ENCODE data around the gene EDEM1.
A peak's percentile ranks its signal among the peaks of the same experiment; 100 is the strongest.
"Not testable (repeated sequence)": the region's sequence is repeated elsewhere in the genome, so short reads cannot be mapped to it uniquely, and the experiment has no call there.

The EDEM1 gene

DNA sequence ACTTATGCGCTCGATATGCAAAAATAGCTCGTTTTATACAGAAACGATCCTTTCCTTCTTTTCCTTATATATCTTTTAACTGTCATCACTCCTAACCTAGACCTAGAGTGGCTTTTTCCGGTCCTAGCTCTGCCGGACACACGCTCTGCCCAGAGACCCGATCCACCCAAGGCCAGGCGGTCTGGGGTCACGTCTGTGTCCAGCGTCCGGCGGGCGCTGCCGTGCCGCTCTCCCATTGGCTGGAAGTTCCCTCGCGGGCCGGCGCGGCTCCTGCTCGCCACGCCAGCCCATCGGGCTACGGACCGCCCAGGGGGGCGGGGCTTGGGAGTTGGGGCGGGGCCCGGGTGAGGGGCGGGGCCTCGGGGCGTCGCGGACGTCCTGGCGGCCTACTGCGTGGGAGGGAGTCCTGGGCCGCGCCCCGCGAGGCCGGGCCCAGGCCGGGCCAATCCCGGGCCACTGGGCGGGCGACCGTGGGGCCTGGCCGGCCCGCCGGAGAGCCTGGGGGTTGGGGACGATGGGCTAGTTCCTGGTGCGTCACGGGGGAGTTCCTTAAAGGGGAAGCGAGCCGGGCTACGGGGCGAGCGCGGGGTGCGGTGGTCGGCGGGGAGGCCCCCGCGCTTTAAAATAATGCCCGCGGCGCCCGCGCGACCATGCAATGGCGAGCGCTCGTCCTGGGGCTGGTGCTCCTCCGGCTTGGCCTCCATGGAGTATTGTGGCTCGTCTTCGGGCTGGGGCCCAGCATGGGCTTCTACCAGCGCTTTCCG lies at the start of gene EDEM1:
EDEM1 (plus strand) TSS at position 552 of the 764 bp plus-strand sequence; CDS start at position 651, 99 bp downstream.
- DNase-seq = peak; percentile 96

DNA sequence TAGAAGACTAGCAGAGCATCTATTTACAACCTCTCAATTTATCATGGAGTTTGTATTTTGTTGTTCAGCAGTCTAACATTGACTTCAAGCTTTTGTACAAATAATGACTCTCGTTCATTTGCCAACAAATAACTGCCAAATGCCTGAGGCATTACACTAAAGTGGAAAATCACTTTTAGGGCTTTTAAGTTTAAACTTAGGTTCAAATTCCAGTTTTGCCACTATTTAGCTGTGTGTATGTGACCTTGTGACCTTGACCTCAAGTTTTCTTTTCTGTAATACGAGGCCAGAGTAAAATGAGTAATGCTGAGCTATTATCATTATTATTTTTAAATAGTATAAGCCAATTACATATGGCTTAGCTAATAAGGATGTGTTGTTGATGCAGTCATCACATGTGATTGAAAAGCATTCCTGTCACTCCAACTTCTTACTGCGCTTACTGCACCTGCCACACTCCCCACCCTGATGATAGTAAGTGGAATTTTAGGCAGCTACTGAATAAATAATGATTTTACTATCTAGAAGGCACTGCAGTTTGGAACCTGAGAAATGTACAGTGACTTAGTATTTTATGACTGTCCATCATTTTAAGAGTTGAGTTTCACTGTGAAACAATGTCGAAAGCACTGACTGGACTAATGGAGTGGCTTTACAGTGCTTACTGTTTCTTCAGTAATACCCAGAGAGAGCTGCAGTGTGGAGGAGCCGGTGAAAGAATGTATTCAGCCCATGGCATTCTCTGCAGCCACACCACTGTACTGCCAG lies 49.1 kb upstream of the EDEM1 start:
- DNase-seq = peak; percentile 19

DNA sequence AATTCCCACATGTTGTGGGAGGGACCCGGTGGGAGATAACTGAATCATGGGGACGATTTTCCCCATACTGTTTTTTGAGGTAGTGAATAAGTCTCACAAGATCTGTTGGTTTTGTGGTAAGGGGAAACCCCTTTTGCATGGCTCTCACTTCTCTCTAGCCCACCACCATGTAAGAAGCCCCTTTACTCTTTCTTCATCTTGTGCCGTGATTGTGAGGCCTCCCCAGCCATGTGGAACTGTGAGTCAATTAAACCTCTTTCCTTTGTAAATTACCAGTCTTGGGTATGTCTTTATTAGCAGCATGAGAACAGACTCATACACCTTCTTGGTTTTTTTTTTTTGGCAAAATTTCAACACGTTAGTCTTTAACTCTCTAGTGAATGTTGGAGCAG lies 47.3 kb upstream of the EDEM1 start:
- DNase-seq = no peak

DNA sequence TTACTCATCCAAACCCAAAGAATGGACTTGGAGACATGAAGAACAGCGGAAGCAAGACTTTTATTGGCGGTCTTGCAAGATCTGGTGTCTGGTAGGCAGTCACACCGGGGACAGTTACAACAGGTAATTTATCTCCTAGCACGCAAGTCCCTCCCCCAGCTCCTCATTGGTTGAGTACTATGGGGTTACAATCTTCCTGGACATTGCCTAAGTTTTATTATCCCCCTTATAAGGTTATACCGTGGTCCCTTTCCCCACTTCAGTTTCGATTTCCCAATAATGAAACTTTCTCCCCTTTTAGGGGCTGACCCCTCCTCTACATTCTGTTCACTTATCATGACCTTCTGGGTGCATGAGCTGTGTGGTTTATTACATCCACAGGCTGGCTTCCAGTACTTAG lies 46.7 kb upstream of the EDEM1 start:
- no peak for DNase-seq

DNA sequence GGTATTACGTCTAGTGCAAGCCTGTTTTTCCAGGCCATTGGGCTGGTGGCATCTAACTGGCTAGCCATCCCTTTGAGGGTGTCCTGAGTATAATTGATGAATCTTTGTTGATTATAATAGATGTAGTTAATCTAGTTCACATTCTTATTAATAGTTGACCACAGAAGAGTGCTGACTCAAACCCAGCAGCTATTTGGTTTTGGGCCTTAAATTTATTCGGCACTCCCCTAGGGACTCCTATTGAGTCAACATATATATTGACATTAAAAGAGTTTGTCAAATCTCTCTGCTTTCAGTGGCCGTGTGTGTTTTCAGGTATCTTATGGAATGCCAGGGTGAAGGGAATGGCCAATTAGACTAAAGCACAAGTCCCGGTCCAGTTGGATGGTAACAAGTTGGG lies 45.7 kb upstream of the EDEM1 start:
- DNase-seq = no peak

DNA sequence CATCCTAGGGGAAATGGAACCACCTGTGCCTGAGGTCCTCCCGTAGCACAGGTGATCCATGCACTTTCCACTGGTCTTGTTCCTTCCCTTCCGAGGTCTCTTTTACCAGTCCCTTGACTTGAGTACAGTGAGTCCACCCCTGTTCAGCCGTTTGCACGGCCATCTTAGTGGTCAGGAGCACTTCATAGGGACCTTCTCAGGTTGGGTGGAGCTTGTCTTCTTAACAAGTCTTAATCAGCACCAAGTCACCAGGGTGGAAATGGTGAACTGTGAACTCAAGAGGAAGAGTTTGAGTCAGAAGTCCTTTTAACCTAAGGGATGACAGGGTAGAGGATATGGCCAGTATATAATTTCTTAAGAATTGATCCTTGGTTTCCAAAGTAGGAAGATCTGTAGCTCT lies 44.0 kb upstream of the EDEM1 start:
- DNase-seq = no peak

DNA sequence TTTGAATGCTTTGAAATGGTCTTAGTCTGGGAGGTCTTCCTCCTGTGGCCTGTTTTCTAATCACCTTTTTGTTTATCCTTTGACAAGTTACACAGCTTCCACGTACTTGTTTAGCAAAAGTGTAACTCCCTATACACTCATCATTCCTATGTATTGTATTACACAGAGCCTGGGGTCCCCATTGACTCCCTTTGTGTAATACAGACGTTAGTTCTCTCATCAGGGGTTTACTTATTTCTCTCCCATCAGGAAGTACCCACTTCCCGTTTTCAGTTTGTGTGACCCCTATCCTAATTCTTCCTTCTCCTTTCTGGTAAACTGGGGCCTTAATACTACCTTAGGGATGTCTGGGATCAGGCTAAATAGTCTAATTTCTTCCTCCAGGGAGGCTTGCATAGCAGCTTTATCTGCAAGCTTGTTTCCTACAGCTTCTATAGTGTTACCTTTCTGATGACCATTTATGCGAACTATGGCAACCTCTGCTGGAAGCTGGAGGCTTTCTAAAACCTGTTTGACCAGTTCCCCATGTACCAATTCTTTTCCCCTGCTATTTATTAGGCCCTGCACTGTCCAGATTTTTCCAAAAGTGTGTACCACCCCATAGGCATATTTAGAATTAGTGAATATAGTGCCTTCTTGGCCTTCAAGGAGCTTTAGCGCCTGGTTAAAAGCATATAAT lies 43.1 kb upstream of the EDEM1 start:
- DNase-seq = no peak

DNA sequence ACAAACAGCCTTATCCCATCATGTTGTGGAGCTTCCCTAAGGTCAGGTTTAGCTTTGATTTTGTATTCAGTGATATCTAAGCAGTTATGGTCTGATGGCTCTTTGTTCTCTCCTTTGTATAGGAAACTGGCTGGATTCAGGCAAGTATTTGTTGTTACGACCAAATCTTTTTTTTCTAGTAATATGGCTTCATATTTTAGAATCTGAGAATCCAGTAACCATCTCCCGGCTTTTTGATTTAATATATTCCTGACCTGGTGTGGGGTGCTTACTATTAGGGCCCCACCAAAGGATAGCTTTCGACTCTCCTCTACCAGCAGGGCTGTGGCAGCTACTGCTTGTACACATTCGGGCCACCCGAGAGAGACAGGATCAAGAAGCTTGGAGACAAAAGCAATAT lies 42.4 kb upstream of the EDEM1 start:
- DNase-seq = no peak

DNA sequence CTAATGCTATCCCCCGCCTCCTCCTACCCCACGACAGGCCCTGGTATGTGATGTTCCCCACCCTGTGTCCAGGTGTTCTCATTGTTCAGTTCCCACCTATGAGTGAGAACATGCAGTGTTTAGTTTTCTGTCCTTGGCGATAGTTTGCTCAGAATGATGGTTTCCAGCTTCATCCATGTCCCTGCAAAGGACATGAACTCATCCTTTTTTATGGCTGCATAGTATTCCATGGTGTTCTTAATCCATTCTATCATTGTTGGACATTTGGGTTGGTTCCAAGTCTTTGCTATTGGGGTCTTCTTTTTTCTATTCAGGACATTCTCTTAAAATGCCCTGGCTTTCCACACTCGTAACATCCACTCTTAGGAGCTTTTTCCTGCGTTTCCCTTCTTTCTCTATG lies 40.4 kb upstream of the EDEM1 start:
- DNase-seq = not testable (repeated sequence)

DNA sequence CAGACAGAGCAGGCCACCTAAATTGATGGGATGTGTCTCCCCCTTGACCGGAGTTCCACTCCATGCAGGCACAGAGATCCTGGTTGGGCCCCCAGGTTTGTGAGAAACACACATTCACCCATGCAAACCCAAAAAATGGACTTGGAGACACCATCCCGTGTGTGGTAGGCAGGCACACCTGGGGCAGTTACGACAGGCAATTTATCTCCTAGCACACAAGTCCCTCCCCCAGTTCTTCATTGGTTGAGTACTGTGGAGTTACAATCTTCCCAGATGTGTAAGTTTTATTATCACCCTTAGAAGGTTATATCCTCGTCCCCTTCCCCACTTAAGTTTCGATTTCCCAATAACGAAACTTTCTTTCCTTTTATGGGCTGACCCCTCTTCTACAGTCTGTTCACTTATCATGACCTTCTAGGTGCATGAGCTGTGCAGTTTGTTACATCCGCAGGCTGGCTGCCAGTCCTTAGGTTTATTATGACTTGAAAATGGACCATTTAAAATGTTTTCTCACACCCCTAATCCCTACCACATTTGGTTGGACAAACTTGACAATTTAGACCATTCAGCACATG lies 38.1 kb upstream of the EDEM1 start:
- no peak for DNase-seq

DNA sequence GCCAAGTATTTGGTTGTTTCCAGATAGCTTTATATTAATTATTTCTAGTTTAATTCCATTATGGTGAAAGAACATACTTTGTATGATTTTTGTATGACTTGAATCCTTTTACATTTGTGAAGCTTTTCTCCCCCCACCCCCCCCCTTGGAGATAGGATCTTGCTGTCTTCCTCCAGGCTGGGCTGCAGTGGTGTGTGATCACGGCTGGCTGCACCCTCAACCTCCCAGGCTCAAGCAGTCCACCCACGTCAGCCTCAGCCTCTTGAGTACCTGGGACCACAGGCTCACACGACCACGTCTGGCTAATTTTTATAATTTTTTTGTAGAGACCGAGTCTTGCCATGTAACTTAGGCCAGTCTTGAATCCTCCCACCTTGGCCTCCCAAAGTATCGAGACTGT lies 35.9 kb upstream of the EDEM1 start:
- no peak for DNase-seq

DNA sequence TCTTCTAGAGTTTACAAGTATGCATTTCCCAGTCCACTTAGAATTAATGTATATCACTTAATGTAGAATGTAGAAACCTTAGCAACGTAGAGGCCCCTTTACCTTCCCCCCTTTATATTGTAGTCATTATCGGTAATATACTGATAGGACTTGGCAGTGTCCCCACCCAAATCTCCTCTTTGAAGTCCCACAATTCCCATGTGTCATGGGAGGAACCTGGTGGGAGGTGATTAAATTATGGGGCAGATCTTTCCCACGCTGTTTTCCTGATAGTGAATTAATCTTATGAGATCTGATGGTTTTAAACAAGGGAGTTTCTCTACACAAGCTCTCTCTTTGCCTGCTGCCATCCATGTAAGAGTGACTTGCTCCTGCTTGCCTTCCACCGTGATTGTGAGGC lies 34.4 kb upstream of the EDEM1 start:
- DNase-seq = no peak

DNA sequence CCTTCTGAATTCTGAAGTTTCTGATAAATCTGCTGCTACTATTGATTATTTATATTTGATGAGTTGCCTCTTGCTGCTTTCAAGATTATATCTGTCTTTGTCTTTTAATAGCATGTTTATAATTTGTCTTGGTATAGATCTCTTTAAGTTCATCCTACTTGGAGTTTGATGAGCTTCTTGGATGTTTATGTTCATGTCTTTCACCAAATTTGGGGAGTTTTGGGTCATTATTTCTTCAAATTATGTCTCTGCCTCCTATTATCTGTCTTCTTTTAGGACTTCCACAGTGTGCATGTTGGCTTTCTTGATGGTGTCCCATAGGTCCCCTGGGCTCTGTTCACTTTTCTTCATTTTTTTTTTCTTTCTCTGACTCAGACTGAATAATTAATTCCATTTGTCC lies 32.3 kb upstream of the EDEM1 start:
- DNase-seq = peak; percentile 30

DNA sequence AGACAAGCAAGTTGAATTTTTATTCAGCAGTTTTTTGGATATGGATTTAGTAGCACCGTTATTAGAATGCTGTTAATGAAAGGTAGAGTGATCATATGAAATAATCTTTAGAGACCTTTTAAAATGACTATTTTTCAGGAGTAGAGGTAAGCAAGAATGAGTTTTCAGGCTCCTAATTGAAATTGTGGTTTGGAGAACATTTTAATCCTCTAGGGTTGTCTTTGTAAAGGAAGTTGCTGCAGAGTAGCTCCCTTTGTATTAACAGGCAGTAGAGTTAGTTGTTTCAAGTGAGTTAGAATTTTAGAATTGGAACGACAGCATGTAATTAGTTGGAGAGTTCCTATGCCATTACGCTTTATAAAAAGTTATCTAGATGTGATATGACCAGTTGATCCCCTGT lies 27.2 kb upstream of the EDEM1 start:
- no peak for DNase-seq

DNA sequence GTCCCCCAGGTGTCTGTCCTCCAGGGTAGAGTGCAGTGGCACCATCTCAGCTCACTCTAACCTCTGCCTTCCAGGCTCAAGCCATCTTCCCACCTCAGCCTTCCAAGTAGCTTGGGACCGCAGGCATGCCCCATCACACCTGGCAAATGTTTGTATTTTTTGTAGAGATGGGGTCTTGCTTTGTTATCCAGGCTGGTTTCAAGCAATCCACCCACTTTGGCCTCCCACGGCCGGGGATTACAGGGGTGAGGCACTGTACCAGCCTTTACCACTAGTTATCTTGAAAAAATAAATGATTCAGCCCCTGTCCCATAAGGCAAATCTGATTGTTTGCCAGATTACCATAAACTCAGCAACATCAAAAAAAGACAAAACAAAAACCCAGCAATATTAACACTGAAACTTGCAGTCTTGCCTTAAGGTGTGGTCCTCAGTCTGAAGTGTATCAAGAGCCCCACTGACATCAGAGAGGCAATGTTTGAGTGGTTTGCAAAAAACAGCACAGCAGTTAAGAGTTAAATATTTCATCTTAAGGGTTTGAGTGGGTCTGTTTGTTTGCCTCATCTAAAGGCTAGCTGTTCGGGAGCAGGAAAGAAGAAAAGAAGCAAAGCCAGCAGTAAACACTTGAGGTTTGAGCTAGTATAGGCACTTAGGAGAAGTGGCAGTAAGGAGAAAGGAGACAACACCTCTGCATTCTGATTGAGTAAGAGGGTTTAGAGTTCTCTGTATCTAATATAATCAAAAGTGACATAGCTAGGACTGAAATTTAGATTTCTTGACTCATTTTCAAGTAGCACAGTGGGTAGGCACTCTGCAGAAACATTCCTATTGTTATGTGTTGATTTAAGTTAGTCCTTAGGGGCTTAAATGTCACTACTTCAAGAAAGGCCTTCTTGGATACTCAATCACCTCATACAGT lies 26.3 kb upstream of the EDEM1 start:
- no peak for DNase-seq

DNA sequence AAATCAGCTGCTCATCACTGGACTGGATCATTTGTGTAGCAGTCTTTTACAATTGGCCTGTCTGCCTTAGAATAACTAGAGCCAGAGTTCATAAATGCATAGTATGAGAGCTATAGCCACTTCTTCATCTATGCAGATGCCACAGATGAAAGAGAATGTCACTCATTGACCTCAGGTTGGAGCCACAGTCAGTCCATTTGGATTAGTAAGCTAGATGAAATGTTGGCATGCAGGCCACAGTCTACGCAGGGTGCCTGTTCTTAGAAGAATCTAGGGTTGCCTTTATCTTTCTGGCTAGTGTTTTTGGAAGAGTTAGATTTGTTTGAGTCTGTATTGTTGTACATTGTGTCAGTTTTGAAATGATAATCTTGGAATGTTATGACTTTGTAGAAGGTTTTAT lies 25.4 kb upstream of the EDEM1 start:
- DNase-seq = peak; percentile 55

DNA sequence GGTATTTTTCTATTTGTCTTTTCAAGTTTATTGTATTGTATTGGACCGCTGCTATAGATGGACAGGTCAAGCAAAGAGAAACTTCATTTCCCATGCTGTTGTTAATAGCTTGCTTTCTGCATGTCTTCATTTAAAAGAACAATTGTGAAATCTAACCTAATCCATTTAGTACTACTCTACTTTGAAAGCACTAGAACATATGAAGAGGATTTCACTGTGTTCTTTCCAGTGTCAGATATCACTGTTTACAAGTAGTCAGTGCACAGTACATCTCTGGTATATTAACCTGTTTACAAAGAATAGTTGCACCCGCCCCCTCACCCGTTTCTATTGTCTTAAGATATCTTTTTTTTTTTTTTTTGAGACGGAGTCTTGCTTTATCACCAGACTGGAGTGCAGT lies 21.8 kb upstream of the EDEM1 start:
- no peak for DNase-seq

DNA sequence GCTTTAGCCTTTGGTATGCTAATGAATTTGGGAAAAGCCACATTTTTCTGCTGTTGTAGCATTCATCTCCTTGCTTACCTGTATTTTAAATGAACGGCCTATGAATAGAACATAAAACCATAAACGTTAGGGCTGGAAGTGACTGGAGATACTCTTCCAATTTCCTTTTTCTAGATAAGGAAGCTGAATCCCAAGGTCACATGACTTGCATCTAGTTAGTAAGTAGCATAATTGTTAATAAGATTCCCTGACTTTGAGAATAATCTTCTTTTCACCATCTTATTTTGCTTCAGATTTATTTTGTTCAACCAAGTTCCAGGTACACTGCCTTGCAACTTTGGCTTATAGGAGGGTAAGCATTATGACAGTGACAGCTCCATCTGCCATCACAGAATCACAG lies 20.7 kb upstream of the EDEM1 start:
- DNase-seq = no peak

DNA sequence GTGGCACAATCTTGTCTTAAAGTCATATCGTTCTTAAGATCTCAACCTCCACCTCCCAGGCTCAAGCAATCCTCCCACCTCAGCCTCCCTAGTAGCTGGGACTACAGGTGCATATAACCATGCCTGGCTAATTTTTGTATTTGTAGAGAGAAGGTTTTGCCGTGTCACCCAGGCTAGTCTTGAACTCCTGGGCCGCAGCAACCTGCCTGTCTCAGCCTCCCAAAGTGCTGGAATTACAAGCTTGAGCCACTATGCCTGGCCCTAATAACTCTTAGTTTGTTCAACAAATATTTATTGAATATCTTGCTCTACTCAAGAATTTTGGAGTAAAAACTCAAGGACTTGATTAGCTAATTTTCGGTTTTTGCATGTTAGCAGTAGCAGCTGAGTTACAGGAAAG lies 19.4 kb upstream of the EDEM1 start:
- DNase-seq = no peak

DNA sequence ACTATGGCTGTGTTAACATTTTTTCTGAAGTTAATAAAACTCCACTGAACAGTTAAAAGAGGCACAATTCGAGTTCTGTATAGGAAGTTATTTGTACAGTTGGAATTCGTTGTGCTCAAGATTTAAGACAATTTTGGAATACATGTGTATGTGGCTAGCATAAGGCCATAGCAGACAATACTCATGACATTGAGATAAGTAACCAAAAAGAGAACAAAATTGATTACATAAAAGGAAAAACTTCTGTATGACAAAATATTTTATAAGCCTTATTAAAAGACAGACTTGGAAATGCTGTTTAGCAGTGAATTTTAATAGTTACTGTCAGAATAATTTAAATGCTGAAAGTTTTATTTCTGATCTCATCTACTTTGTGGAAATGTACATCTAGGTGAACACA lies 17.7 kb upstream of the EDEM1 start:
- no peak for DNase-seq

DNA sequence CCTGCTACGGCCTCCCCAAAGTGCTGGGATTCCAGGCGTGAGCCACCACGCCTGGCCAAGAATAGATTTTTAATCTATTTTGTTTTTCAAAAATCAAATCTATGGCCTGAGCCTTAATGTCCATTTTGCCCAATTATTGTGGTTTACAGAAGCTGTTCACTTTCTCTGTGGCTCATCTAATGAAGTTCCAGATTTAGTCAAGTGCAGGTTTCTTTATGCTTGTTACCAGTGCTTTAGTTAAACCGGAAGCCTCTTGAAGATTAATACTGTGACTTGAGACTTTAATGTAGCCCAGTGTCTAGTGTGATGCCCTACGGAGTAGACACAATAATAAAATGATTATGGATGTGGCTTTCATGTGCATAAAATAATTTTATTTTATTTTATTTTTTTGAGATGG lies 16.5 kb upstream of the EDEM1 start:
- DNase-seq = no peak

DNA sequence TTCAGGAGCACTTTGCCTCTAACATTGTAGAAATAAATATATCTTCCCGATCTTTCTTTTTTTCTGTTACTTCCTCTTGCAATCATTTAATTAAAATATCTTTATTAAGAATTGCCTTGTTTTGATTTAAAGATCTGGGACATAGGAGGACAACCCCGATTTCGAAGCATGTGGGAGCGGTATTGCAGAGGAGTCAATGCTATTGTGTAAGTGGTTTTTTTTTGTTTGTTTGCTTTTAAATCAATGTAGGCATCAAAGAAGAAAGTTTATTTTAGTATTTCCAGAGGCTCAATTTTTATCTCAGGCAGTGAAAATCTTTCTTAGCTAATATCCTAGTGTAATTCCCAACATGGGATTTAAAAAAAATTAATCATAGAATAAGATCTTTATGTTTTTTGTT lies 15.5 kb upstream of the EDEM1 start:
- DNase-seq = no peak

DNA sequence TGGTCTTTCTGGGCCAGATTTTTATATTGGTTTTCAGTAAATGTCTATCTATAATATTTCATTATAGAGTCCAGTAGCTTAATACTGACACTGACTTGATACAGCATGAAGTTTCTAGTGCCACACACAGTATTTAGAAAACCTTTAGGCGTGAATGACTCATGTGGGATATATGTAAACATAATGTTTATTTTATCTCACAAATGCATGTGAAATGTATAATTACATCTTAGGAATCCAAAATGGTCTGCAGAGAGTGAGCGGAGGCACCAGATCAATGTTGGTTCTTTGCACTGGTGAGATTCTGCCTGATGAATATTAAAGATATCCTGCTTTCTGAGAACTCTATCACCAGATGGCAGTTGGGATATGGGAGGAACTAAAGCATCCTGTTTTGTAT lies 8.5 kb upstream of the EDEM1 start:
- not testable (repeated sequence) for DNase-seq

All from fibroblast of skin of right quadriceps (primary cell).